Measurements from ENCODE around the gene BTBD10.

GRCh38 chr11:13348305-13348704 is 114.7 kb downstream of the BTBD10 start:
- TF ChIP-seq EZH2 (IDR thresholded peaks at IDR 0.05; ENCODE audit: borderline replicate concordance) (no peak), CTCF (IDR thresholded peaks at IDR 0.05; ENCODE audit: poor library complexity) (no peak)
